Brain pericyte (primary cell): ENCODE data around the gene ASXL2.
"Not testable (repeated sequence)": the region's sequence is repeated elsewhere in the genome, so short reads cannot be mapped to it uniquely, and the experiment has no call there.

ENCODE experiments used
- DNase-seq: peaks from one replicate; pipeline ENCODE4 v3.0.0-alpha.2; 2012; ENCODE audit warnings: low read depth, low spot score

The ASXL2 gene

GRCh38 chr2:25878361-25879132 is at the start of gene ASXL2:
Gene ASXL2, minus strand, starts transcription at chr2:25878487. Its CDS starts 265 bp downstream, at chr2:25878222.
- peak; percentile 88 for DNase-seq

- DNase-seq: no peak
Observed at GRCh38 chr2:25926984-25927756, 48.9 kb upstream of the ASXL2 start.

GRCh38 chr2:25922501-25922900 is 44.2 kb upstream of the ASXL2 start:
- no peak for DNase-seq

GRCh38 chr2:25920786-25921415 is 42.6 kb upstream of the ASXL2 start:
- no peak for DNase-seq

GRCh38 chr2:25920336-25920735 is 42.0 kb upstream of the ASXL2 start:
- no peak for DNase-seq

- no peak for DNase-seq
Observed at GRCh38 chr2:25917832-25918231, 39.5 kb upstream of the ASXL2 start.

- DNase-seq: not testable (repeated sequence)
Observed at GRCh38 chr2:25917411-25917810, 39.1 kb upstream of the ASXL2 start.

- DNase-seq: not testable (repeated sequence)
Observed at GRCh38 chr2:25915944-25916772, 37.9 kb upstream of the ASXL2 start.

- not testable (repeated sequence) for DNase-seq
Observed at GRCh38 chr2:25915411-25915810, 37.1 kb upstream of the ASXL2 start.

- DNase-seq: not testable (repeated sequence)
Observed at GRCh38 chr2:25913696-25913973, 35.3 kb upstream of the ASXL2 start.

- no peak for DNase-seq
Observed at GRCh38 chr2:25912851-25913695, 34.8 kb upstream of the ASXL2 start.

GRCh38 chr2:25909574-25909973 is 31.3 kb upstream of the ASXL2 start:
- not testable (repeated sequence) for DNase-seq

- no peak for DNase-seq
Observed at GRCh38 chr2:25905126-25905525, 26.8 kb upstream of the ASXL2 start.

- no peak for DNase-seq
Observed at GRCh38 chr2:25903216-25903776, 25.0 kb upstream of the ASXL2 start.

GRCh38 chr2:25899404-25899970 is 21.2 kb upstream of the ASXL2 start:
- no peak for DNase-seq

- no peak for DNase-seq
Observed at GRCh38 chr2:25897506-25897905, 19.2 kb upstream of the ASXL2 start.

GRCh38 chr2:25896308-25896707 is 18.0 kb upstream of the ASXL2 start:
- DNase-seq: not testable (repeated sequence)

GRCh38 chr2:25895610-25896009 is 17.3 kb upstream of the ASXL2 start:
- DNase-seq: no peak

GRCh38 chr2:25895018-25895417 is 16.7 kb upstream of the ASXL2 start:
- DNase-seq: no peak
